Measurements from ENCODE around the gene NECAB2.

The NECAB2 gene

GRCh38 chr16:83952940-83953795 is 14.9 kb upstream of the NECAB2 start, which contains the start of gene OSGIN1:
Gene OSGIN1 (plus strand): TSS chr16:83953240. CDS start chr16:83957672, 4,432 bp downstream.
- DNase-seq (ENCODE audit: low read depth in 2 of 2), result peak; percentile 55 to 79

GRCh38 chr16:83953796-83954576 is 14.1 kb upstream of the NECAB2 start:
- no peak for DNase-seq (ENCODE audit: low read depth in 2 of 2)

GRCh38 chr16:83954577-83955016 is 13.4 kb upstream of the NECAB2 start:
- DNase-seq (ENCODE audit: low read depth in 2 of 2), result no peak

GRCh38 chr16:83955218-83956130 is 12.6 kb upstream of the NECAB2 start:
- no peak for DNase-seq (ENCODE audit: low read depth in 2 of 2)

- DNase-seq (ENCODE audit: low read depth in 2 of 2), result peak; percentile 52 to 72
These were observed 11.4 kb upstream of the NECAB2 start for GRCh38 chr16:83956336-83957289.

- no peak for DNase-seq (ENCODE audit: low read depth in 2 of 2)
These were observed 10.7 kb upstream of the NECAB2 start for GRCh38 chr16:83957296-83957855.

GRCh38 chr16:83958137-83958845 is 9.8 kb upstream of the NECAB2 start:
- no peak for DNase-seq (ENCODE audit: low read depth in 2 of 2)

GRCh38 chr16:83958846-83959565 is 9.0 kb upstream of the NECAB2 start:
- DNase-seq (ENCODE audit: low read depth in 2 of 2), result no peak

- DNase-seq (ENCODE audit: low read depth in 2 of 2), result no peak
These were observed 8.2 kb upstream of the NECAB2 start for GRCh38 chr16:83959656-83960434.

- no peak for DNase-seq (ENCODE audit: low read depth in 2 of 2)
These were observed 7.4 kb upstream of the NECAB2 start for GRCh38 chr16:83960521-83961249.

- no peak for DNase-seq (ENCODE audit: low read depth in 2 of 2)
These were observed 6.5 kb upstream of the NECAB2 start for GRCh38 chr16:83961591-83961990.

GRCh38 chr16:83963277-83964119 is 4.5 kb upstream of the NECAB2 start:
- DNase-seq (ENCODE audit: low read depth in 2 of 2), result no peak

GRCh38 chr16:83964684-83965443 is 3.2 kb upstream of the NECAB2 start:
- no peak for DNase-seq (ENCODE audit: low read depth in 2 of 2)

GRCh38 chr16:83965444-83966152 is 2.4 kb upstream of the NECAB2 start:
- DNase-seq (ENCODE audit: low read depth in 2 of 2), result no peak

GRCh38 chr16:83966153-83966696 is 1.8 kb upstream of the NECAB2 start:
- no peak for DNase-seq (ENCODE audit: low read depth in 2 of 2)
